GM12878 (cell line): ENCODE results near the gene ZNF592. TPM values are rescaled to one million over a fixed set of nuclear protein-coding genes. Genes with fewer than 3 reads are reported as not detected.

Experiments used
- BACH1 ChIP-seq: fragments of 450-650 bp; IDR thresholded peaks from 2 replicates; pipeline ENCODE4 v1.6.1; 2017; ENCODE audit warnings: mild to moderate bottlenecking, borderline replicate concordance
- BCL11A ChIP-seq: IDR thresholded peaks from 2 replicates; pipeline ENCODE4 v1.6.1; 2011; ENCODE audit warnings: low read depth, low read length
- CBFB ChIP-seq: IDR thresholded peaks from 2 replicates; pipeline ENCODE4 v1.6.1; 2016; ENCODE audit warnings: antibody characterized with exemption, low read depth
- CHD1 ChIP-seq: IDR thresholded peaks from 2 replicates; pipeline ENCODE4 v1.6.1; 2012; ENCODE audit warnings: low read depth, low read length, improper control_type of control experiment
- CREM ChIP-seq: IDR thresholded peaks from 2 replicates; pipeline ENCODE4 v1.6.1; 2014; ENCODE audit warnings: antibody characterized with exemption, low read depth
- EP300 ChIP-seq, 2 experiments: fragments of 150-350 bp in 1 of 2; IDR thresholded peaks; 2 replicates each; pipeline ENCODE4 v1.6.1; 2011 to 2012; ENCODE audit warnings: low read depth in 2 of 2, low read length in 2 of 2, borderline replicate concordance in 1 of 2, improper control_type of control experiment in 1 of 2, inconsistent platforms in 1 of 2; ENCODE audit not compliant: control insufficient read depth in 1 of 2
- JUND ChIP-seq: IDR thresholded peaks from 2 replicates; pipeline ENCODE4 v1.6.1; 2012; ENCODE audit warnings: low read depth, mild to moderate bottlenecking, low read length, improper control_type of control experiment, moderate library complexity
- MYB ChIP-seq: fragments of 150-350 bp; IDR thresholded peaks from 2 replicates; pipeline ENCODE4 v1.6.1; 2014; ENCODE audit warnings: mild to moderate bottlenecking, low read depth, low read length, borderline replicate concordance
- NFXL1 ChIP-seq: fragments of 450-650 bp; IDR thresholded peaks from 2 replicates; pipeline ENCODE4 v1.6.1; 2017; ENCODE audit warnings: antibody characterized with exemption, mild to moderate bottlenecking, borderline replicate concordance
- PAX8 ChIP-seq: fragments of 450-650 bp; IDR thresholded peaks from 2 replicates; pipeline ENCODE4 v1.6.1; 2017; ENCODE audit warnings: mild to moderate bottlenecking, moderate library complexity
- POU2F2 ChIP-seq: IDR thresholded peaks from 3 replicates; pipeline ENCODE4 v1.6.1; 2011; ENCODE audit warnings: low read depth, mild to moderate bottlenecking, low read length, borderline replicate concordance
- RBBP5 ChIP-seq: fragments of 200-600 bp; sonication (generic); conservative IDR thresholded peaks from 2 replicates; pipeline ENCODE4 v1.6.1; 2016
- SMAD5 ChIP-seq: IDR thresholded peaks from 2 replicates; pipeline ENCODE4 v1.6.1; 2016; ENCODE audit warnings: antibody characterized with exemption, low read depth
- SPI1 ChIP-seq: IDR thresholded peaks from 2 replicates; pipeline ENCODE4 v1.6.1; 2011; ENCODE audit warnings: low read depth, mild to moderate bottlenecking, low read length, moderate library complexity, borderline replicate concordance; ENCODE audit not compliant: insufficient read depth
- SREBF1 ChIP-seq: IDR thresholded peaks from 2 replicates; pipeline ENCODE4 v1.6.1; 2012; ENCODE audit warnings: mild to moderate bottlenecking, low read length
- STAT1 ChIP-seq: fragments of 450-650 bp; conservative IDR thresholded peaks from 2 replicates; pipeline ENCODE4 v1.6.1; 2014; ENCODE audit warnings: antibody characterized with exemption, mild to moderate bottlenecking
- SUZ12 ChIP-seq: fragments of 200-600 bp; sonication (generic); IDR thresholded peaks from one replicate; pipeline ENCODE4 v1.6.1; 2018; ENCODE audit warnings: antibody characterized with exemption, mild to moderate bottlenecking; ENCODE audit not compliant: unreplicated experiment
- TAF1 ChIP-seq: IDR thresholded peaks from 2 replicates; pipeline ENCODE4 v1.6.1; 2011; ENCODE audit warnings: mild to moderate bottlenecking, low read depth, low read length, borderline replicate concordance
- USF1 ChIP-seq: IDR thresholded peaks from 2 replicates; pipeline ENCODE4 v1.6.1; 2011; ENCODE audit warnings: borderline replicate concordance, low read depth, mild to moderate bottlenecking, moderate library complexity, mixed read lengths, low read length; ENCODE audit not compliant: insufficient read depth; ENCODE audit errors: extremely low read length
- WRNIP1 ChIP-seq: IDR thresholded peaks from 2 replicates; pipeline ENCODE4 v1.6.1; 2011; ENCODE audit warnings: low read depth, low read length, improper control_type of control experiment, borderline replicate concordance
- ZNF274 ChIP-seq: IDR thresholded peaks from one replicate; pipeline ENCODE4 v1.8.0; 2011; ENCODE audit not compliant: insufficient read length, insufficient read depth
- ZNF622 ChIP-seq: fragments of 450-650 bp; IDR thresholded peaks from 2 replicates; pipeline ENCODE4 v1.6.1; 2017; ENCODE audit warnings: mild to moderate bottlenecking, inconsistent platforms
- ZZZ3 ChIP-seq: IDR thresholded peaks from 2 replicates; pipeline ENCODE4 v1.6.1; 2011; ENCODE audit warnings: low read depth; ENCODE audit not compliant: control insufficient read depth, insufficient read length
- polyA plus RNA-seq, 11 experiments: library from polyadenylated mRNA; depleted of rRNA in 4 of 11; unstranded in 6 of 11; stranded (reverse) in 5 of 11; fragments of >200 nt; fragmentation: Nextera tagmentation in 4 of 11; fragmentation: Illumina TruSeq in 1 of 11; extraction: Ambion mirVana in 4 of 11; extraction: Trizol in 1 of 11; gene quantifications; 1 replicate in 1 of 11; 2 replicates in 10 of 11; pipeline versions ENCODE4 v1.2.1 to v1.2.3, GENCODE V29; 2011 to 2016; ENCODE audit warnings: inconsistent platforms in 2 of 11, missing spikeins in 2 of 11, low read depth in 1 of 11
- total RNA-seq, 4 experiments: library from RNA; depleted of rRNA in 3 of 4; stranded (reverse); fragments of >200 nt in 3 of 4; fragmentation: Illumina TruSeq in 1 of 4; extraction: Trizol in 1 of 4; gene quantifications; 2 replicates each; pipeline versions ENCODE4 v1.2.1 to v1.2.3, GENCODE V29; 2013 to 2021
- TF ChIP-seq, protein P1 (sequence below): IDR thresholded peaks from 2 replicates; pipeline ENCODE4 v1.6.1; 2012; ENCODE audit warnings: low read depth, low read length, improper control_type of control experiment
- TF ChIP-seq, protein P2 (sequence below): IDR thresholded peaks from 2 replicates; pipeline ENCODE4 v1.6.1; 2012; ENCODE audit warnings: low read length, inconsistent platforms
- TF ChIP-seq, protein P3 (sequence below): fragments of 150-350 bp; IDR thresholded peaks from 2 replicates; pipeline ENCODE4 v1.6.1; 2016; ENCODE audit warnings: low read depth, low read length

ZNF592 gene
- total and polyA plus RNA-seq, 10 of the 15 experiments (the other 5 are each of a cell fraction or from before 2014, with no cell fraction given) = 0.95 to 23.7 (median 8.6) TPM

GRCh38 chr15:84736375-84736774, 12.0 kb upstream of the ZNF592 start (continued):
- TF ChIP-seq CBFB (peak; percentile 69; the same call in 1 of the 2 replicates), NFXL1 (no peak), STAT1 (no peak), SUZ12 (no peak), WRNIP1 (no peak), PAX8 (no peak), BCL11A (peak; percentile 20; the same call in 1 of the 2 replicates), EP300 (IDR thresholded peaks at IDR 0.05; ENCODE audit: borderline replicate concordance in 1 of 2, control insufficient read depth in 1 of 2, low read depth in 2 of 2, low read length in 2 of 2) (peak; percentile 26 to 40; a peak in 1 of 4 replicates), BACH1 (no peak), MYB (no peak), SREBF1 (no peak), TAF1 (no peak), SMAD5 (no peak), JUND (no peak), USF1 (no peak), RBBP5 (no peak), ZNF274 (no peak), POU2F2 (no peak), ZZZ3 (no peak), SPI1 (no peak), CREM (peak; percentile 51; the same call in 1 of the 2 replicates), CHD1 (no peak), ZNF622 (no peak)
- TF ChIP-seq, protein P1, sequence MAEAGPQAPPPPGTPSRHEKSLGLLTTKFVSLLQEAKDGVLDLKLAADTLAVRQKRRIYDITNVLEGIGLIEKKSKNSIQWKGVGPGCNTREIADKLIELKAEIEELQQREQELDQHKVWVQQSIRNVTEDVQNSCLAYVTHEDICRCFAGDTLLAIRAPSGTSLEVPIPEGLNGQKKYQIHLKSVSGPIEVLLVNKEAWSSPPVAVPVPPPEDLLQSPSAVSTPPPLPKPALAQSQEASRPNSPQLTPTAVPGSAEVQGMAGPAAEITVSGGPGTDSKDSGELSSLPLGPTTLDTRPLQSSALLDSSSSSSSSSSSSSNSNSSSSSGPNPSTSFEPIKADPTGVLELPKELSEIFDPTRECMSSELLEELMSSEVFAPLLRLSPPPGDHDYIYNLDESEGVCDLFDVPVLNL = no peak
- TF ChIP-seq, protein P2, sequence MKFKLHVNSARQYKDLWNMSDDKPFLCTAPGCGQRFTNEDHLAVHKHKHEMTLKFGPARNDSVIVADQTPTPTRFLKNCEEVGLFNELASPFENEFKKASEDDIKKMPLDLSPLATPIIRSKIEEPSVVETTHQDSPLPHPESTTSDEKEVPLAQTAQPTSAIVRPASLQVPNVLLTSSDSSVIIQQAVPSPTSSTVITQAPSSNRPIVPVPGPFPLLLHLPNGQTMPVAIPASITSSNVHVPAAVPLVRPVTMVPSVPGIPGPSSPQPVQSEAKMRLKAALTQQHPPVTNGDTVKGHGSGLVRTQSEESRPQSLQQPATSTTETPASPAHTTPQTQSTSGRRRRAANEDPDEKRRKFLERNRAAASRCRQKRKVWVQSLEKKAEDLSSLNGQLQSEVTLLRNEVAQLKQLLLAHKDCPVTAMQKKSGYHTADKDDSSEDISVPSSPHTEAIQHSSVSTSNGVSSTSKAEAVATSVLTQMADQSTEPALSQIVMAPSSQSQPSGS = no peak
- TF ChIP-seq, protein P3, sequence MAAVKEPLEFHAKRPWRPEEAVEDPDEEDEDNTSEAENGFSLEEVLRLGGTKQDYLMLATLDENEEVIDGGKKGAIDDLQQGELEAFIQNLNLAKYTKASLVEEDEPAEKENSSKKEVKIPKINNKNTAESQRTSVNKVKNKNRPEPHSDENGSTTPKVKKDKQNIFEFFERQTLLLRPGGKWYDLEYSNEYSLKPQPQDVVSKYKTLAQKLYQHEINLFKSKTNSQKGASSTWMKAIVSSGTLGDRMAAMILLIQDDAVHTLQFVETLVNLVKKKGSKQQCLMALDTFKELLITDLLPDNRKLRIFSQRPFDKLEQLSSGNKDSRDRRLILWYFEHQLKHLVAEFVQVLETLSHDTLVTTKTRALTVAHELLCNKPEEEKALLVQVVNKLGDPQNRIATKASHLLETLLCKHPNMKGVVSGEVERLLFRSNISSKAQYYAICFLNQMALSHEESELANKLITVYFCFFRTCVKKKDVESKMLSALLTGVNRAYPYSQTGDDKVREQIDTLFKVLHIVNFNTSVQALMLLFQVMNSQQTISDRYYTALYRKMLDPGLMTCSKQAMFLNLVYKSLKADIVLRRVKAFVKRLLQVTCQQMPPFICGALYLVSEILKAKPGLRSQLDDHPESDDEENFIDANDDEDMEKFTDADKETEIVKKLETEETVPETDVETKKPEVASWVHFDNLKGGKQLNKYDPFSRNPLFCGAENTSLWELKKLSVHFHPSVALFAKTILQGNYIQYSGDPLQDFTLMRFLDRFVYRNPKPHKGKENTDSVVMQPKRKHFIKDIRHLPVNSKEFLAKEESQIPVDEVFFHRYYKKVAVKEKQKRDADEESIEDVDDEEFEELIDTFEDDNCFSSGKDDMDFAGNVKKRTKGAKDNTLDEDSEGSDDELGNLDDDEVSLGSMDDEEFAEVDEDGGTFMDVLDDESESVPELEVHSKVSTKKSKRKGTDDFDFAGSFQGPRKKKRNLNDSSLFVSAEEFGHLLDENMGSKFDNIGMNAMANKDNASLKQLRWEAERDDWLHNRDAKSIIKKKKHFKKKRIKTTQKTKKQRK = no peak
